COLO668 (cell line): ENCODE measurements around the gene TMEM200A.

Experiments
- DNase-seq: peaks from one replicate; lab custom pipeline; 2025; ENCODE audit not compliant: unreplicated experiment; lab: John Stamatoyannopoulos, UW

TMEM200A gene

GRCh38 chr6:130482645-130483390, 117.0 kb downstream of the TMEM200A start:
- DNase-seq = no peak

- DNase-seq = no peak
Measured at GRCh38 chr6:130485870-130486269, 120.1 kb downstream of the TMEM200A start.

GRCh38 chr6:130486417-130486816, 120.6 kb downstream of the TMEM200A start:
- no peak for DNase-seq

GRCh38 chr6:130489514-130489913, 123.7 kb downstream of the TMEM200A start:
- no peak for DNase-seq
